ENCODE data around the gene PFKL. TPM values are rescaled to one million over a fixed set of nuclear protein-coding genes. Genes with fewer than 3 reads are reported as not detected.

Gene PFKL
- total RNA-seq, 4 donors from 2014 or later, result 11.9 to 20.6 (median 16.8) TPM

DNA sequence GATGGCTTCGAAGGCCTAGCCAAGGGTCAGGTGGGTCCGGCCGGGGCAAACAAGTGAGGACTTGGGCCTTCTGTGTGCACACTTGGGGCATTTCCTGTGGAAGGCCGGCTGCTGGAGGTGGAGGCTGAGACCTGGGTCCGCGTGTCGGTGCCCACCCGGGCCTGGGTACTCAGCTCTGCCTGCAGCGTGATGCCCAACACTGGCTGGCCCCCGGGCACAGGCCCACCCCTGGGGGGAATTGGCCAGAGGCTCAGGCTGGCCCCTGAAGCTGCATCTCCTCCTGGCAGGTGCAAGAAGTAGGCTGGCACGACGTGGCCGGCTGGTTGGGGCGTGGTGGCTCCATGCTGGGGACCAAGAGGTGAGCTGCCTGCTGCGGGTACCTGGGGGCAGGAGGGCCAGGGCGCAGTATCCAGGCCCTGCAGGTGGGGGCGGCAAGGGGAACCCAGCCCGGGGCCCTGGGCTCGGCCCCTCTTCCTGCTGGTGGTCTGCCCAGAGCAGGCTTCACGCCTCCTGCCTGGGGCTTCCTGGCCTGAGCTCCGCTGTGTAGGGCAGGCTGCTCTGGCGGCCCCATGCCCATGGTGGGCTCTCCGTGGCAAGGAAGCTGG, 22.1 kb downstream of the PFKL start:
- Histone ChIP-seq H3K4me3 (no peak overlapping the region), H3K27me3 (no peaks in the 10 kb centered on the region), H3K4me1 (no peaks in the 10 kb centered on the region), H3K36me3 (no peaks in the 10 kb centered on the region), H3K9me3 (no peaks in the 10 kb centered on the region), H3K27ac (no peak overlapping the region)
- no peak for ATAC-seq
- DNase-seq, result no peak
- TF ChIP-seq, protein P1, sequence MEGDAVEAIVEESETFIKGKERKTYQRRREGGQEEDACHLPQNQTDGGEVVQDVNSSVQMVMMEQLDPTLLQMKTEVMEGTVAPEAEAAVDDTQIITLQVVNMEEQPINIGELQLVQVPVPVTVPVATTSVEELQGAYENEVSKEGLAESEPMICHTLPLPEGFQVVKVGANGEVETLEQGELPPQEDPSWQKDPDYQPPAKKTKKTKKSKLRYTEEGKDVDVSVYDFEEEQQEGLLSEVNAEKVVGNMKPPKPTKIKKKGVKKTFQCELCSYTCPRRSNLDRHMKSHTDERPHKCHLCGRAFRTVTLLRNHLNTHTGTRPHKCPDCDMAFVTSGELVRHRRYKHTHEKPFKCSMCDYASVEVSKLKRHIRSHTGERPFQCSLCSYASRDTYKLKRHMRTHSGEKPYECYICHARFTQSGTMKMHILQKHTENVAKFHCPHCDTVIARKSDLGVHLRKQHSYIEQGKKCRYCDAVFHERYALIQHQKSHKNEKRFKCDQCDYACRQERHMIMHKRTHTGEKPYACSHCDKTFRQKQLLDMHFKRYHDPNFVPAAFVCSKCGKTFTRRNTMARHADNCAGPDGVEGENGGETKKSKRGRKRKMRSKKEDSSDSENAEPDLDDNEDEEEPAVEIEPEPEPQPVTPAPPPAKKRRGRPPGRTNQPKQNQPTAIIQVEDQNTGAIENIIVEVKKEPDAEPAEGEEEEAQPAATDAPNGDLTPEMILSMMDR (IDR thresholded peaks at IDR 0.05 in 4 of 5, conservative IDR thresholded peaks at IDR 0.05 in 1 of 5), result no peak
- TF ChIP-seq POLR2A (IDR thresholded peaks at IDR 0.05), result no peak
- intact Hi-C loops (cut with DNase I; ENCODE audit: low total_unique reads), result no loop called here
- in situ Hi-C loops (cut with MboI; ENCODE audit: low sequenced_read_pairs in 4 of 4), result no loop called here

DNA sequence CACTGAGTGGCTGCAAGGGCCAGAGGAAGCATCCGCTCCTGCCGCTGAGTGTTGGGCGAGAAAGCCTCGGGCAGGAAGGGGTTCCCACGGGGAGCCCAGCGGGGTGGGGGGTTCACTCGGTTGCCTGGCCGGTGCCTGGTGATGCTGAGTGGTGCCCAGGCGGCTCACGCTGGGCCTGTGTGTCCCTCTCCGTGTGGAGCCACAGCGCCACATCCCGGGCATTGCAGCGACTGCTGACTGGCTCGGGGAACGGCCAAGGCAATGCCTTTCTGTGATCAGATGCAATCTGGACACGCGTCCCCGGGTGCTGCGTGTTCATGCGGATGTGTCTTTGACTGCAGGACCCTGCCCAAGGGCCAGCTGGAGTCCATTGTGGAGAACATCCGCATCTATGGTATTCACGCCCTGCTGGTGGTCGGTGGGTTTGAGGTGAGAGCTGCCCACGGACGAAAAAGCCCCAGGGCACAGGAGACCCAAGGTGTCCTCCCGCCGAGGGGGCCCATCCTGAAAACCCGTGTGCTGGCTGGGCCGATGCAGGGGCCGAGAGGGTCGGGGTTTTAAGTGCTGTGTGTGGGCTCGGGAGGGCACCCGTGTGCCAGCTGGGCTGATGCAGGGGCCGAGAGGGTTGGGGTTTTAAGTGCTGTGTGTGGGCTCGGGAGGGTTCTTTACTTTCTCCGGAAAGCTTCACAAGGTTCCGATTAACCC, 22.9 kb downstream of the PFKL start:
- Histone ChIP-seq H3K27ac (no peak overlapping the region), H3K27me3 (no peaks in the 10 kb centered on the region), H3K9me3 (no peaks in the 10 kb centered on the region), H3K4me3 (no peak overlapping the region), H3K4me1 (no peaks in the 10 kb centered on the region), H3K36me3 (no peaks in the 10 kb centered on the region)
- intact Hi-C loops (cut with DNase I; ENCODE audit: low total_unique reads), result no loop called here
- no peak for TF ChIP-seq POLR2A (IDR thresholded peaks at IDR 0.05)
- TF ChIP-seq, protein P1 (IDR thresholded peaks at IDR 0.05 in 4 of 5, conservative IDR thresholded peaks at IDR 0.05 in 1 of 5), result no peak
- ATAC-seq (no peak), DNase-seq (no peak)
- in situ Hi-C loops (cut with MboI; ENCODE audit: low sequenced_read_pairs in 4 of 4), result no loop called here

DNA sequence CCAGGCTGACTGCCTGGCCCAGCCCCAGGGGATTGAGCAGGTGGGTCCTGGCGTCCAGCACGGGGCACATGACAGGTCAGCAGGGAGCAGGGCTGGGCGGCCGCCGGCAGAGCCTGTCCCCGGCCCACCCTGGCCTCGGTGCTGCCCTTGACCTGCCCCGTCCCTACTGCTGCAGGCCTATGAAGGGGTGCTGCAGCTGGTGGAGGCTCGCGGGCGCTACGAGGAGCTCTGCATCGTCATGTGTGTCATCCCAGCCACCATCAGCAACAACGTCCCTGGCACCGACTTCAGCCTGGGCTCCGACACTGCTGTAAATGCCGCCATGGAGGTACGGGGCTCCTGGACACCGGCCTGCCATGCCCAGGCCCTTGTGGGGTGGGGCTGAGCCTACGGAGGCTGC, 23.7 kb downstream of the PFKL start:
- Histone ChIP-seq H3K9me3 (no peaks in the 10 kb centered on the region), H3K27me3 (no peaks in the 10 kb centered on the region), H3K36me3 (no peaks in the 10 kb centered on the region), H3K4me1 (no peaks in the 10 kb centered on the region), H3K4me3 (no peak overlapping the region), H3K27ac (no peak overlapping the region)
- intact Hi-C loops (cut with DNase I; ENCODE audit: low total_unique reads), result no loop called here
- TF ChIP-seq POLR2A (IDR thresholded peaks at IDR 0.05), result no peak
- TF ChIP-seq, protein P1 (IDR thresholded peaks at IDR 0.05 in 4 of 5, conservative IDR thresholded peaks at IDR 0.05 in 1 of 5), result no peak
- ATAC-seq (peak in 1 of 2 donors; percentile 27), DNase-seq (no peak)
- in situ Hi-C loops (cut with MboI; ENCODE audit: low sequenced_read_pairs in 4 of 4), result no loop called here

DNA sequence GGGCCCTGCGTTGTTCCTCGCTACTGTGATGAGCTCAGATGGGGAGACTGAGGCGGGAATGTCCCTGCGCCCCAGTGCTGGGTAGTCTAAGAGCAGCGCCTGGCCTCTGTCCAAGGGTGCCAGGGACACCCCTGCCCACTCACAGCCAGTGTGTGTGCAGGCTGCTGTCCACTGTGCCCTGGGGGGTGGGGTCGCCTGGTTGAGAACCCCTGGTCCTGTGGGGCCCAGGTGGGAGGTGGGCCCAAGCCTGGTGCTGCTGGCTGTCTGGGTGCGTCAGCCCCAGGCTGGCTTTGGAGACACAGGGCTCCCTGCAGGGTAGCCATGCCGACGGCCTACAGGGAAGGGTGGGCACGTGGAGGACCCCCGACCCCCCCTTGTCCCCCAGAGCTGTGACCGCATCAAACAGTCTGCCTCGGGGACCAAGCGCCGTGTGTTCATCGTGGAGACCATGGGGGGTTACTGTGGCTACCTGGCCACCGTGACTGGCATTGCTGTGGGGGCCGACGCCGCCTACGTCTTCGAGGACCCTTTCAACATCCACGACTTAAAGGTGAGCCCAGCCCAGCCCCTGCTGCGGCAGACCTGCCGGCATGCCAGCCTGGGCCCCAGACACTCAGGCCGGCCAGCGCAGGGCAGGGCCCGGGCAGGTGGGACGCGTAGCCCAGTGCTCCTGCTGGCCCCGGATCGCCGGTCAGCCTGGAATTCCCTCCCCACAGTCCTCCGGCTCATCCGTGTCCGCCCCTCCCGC, 24.4 kb downstream of the PFKL start:
- Histone ChIP-seq H3K9me3 (no peaks in the 10 kb centered on the region), H3K27ac (no peak overlapping the region), H3K4me3 (no peak overlapping the region), H3K27me3 (no peaks in the 10 kb centered on the region), H3K4me1 (no peaks in the 10 kb centered on the region), H3K36me3 (no peaks in the 10 kb centered on the region)
- intact Hi-C loops (cut with DNase I; ENCODE audit: low total_unique reads) (no loop called here), in situ Hi-C loops (cut with MboI; ENCODE audit: low sequenced_read_pairs in 4 of 4) (no loop called here)
- DNase-seq, result no peak
- no peak for ATAC-seq
- TF ChIP-seq POLR2A (IDR thresholded peaks at IDR 0.05), result no peak
- TF ChIP-seq, protein P1 (IDR thresholded peaks at IDR 0.05 in 4 of 5, conservative IDR thresholded peaks at IDR 0.05 in 1 of 5), result no peak

All from gastrocnemius medialis (tissue), 4 donors.